RWPE1 (cell line): ENCODE measurements around the gene SRRM3.
"Not testable (repeated sequence)": the region's sequence is repeated elsewhere in the genome, so short reads cannot be mapped to it uniquely, and the experiment has no call there.

Experiments used
- CTCF ChIA-PET: fragments of 350-600 bp; sonication (Branson Sonifier 250); formaldehyde crosslinking; extraction: SDS; loops from one replicate; lab custom pipeline; 2021; lab: Yijun Ruan, JAX
- POLR2A ChIA-PET: fragments of 400-600 bp; formaldehyde crosslinking; extraction: SDS; loops from one replicate; lab custom pipeline; 2020; ENCODE audit warnings: antibody characterized with exemption; ENCODE audit not compliant: low non-redundant PET; lab: Yijun Ruan, JAX
- DNase-seq: peaks from one replicate; pipeline ENCODE4 v3.0.0; 2012; ENCODE audit warnings: low spot score
- H3K27ac ChIP-seq: fragments of 450-650 bp; 2 replicates; pipeline ENCODE4 v1.5.1; 2017
- CTCF ChIP-seq: fragments of 450-650 bp; conservative IDR thresholded peaks from 2 replicates; pipeline ENCODE4 v1.5.1; 2017; ENCODE audit warnings: low read depth, mild to moderate bottlenecking

SRRM3 gene

GRCh38 chr7:76301000-76301399 lies 99.3 kb downstream of the SRRM3 start:
- CTCF ChIA-PET, result no interaction called here
- H3K27ac ChIP-seq, result peak overlapping the region; percentile 100
- DNase-seq, result no peak

GRCh38 chr7:76302347-76303201 lies 100.9 kb downstream of the SRRM3 start, which contains the start of gene HSPB1:
Gene HSPB1, plus strand, starts transcription at chr7:76302673. Its CDS starts 40 bp downstream, at chr7:76302713.
- POLR2A ChIA-PET, result interaction anchor here (1.3 kb wide), 1 partner anchor 11 kb away, joined by 4 read pairs; no protein-coding TSS in a partner anchor
- CTCF ChIA-PET, result interaction anchor here (1.4 kb wide), 1 partner anchor 11 kb away, joined by 4 read pairs; no protein-coding TSS in a partner anchor
- H3K27ac ChIP-seq, result peak within 1 kb of the TSS; percentile 100
- no peak for TF ChIP-seq CTCF
- peak; percentile 80 for DNase-seq

More at GRCh38 chr7:76301000-76301399, 99.3 kb downstream of the SRRM3 start:
- no peak for TF ChIP-seq CTCF
- POLR2A ChIA-PET, result no interaction called here

- ChIA-PET CTCF (interaction anchor here (1.4 kb wide), 1 partner anchor 10 kb away, joined by 4 read pairs; no protein-coding TSS in a partner anchor), POLR2A (interaction anchor here (1.3 kb wide), 1 partner anchor 12 kb away, joined by 4 read pairs; no protein-coding TSS in a partner anchor)
- no peak for TF ChIP-seq CTCF
- peak overlapping the region; percentile 100 for H3K27ac ChIP-seq
- peak; percentile 90 for DNase-seq
These were observed 101.8 kb downstream of the SRRM3 start for GRCh38 chr7:76303202-76304147.

- peak overlapping the region; percentile 100 for H3K27ac ChIP-seq
- no peak for TF ChIP-seq CTCF
- DNase-seq, result no peak
- ChIA-PET CTCF (interaction anchor here (1.1 to 1.9 kb wide), 2 partner anchors 9 to 127 kb away, joined by 5 to 7 read pairs; no protein-coding TSS in a partner anchor), POLR2A (interaction anchor here (0.6 to 1.6 kb wide), 3 partner anchors 10 to 1697 kb away, joined by 3 to 9 read pairs (median 4); no protein-coding TSS in a partner anchor)
These were observed 103.2 kb downstream of the SRRM3 start for GRCh38 chr7:76304888-76305375.

- DNase-seq, POLR2A ChIA-PET: not testable (repeated sequence)
- H3K27ac ChIP-seq, result peak overlapping the region; percentile 100
- CTCF ChIA-PET, result interaction anchor here (0.7 to 1.9 kb wide), 2 partner anchors 27 to 130 kb away, joined by 3 to 4 read pairs; no protein-coding TSS in a partner anchor
These were observed 107.2 kb downstream of the SRRM3 start for GRCh38 chr7:76308874-76309273.

- peak overlapping the region; percentile 100 for H3K27ac ChIP-seq
- CTCF ChIA-PET, result interaction anchor here (0.5 to 1.9 kb wide), 5 partner anchors 8 to 131 kb away, joined by 3 to 4 read pairs (median 3); no protein-coding TSS in a partner anchor
- POLR2A ChIA-PET, DNase-seq: not testable (repeated sequence)
These were observed 107.8 kb downstream of the SRRM3 start for GRCh38 chr7:76309341-76310101.
